Measurements from ENCODE around the gene SF3B3.
"Not testable (repeated sequence)": the region's sequence is repeated elsewhere in the genome, so short reads cannot be mapped to it uniquely, and the experiment has no call there.

Gene SF3B3

DNA sequence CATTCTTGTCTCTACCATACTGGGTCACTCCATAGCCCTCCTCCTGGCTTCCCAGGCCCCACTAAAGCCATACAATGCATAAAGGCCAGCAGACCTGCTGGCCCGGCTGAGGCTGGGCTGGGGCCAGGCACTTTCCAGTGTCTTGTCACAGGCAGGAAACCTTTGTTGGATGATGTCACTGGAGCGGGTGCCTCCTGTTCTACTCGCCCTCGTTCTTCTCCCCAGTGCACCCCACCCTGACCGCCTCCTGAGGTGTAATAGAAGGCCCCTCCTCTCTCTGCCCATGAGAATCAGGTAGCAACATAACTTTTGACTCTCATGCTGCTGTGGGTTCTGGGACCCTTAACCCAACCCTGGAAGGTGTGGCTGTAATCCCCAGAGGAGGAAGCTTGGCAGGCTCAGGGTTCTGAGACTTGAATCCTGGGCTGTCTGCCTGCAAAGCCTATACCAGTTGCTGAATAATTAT, 68.5 kb downstream of the SF3B3 start:
- DNase-seq: no peak

- DNase-seq: no peak
Observed at GRCh38 chr16:70593544-70593943, 69.9 kb downstream of the SF3B3 start.

- no peak for DNase-seq
Observed at GRCh38 chr16:70594569-70594968, 71.0 kb downstream of the SF3B3 start.

DNA sequence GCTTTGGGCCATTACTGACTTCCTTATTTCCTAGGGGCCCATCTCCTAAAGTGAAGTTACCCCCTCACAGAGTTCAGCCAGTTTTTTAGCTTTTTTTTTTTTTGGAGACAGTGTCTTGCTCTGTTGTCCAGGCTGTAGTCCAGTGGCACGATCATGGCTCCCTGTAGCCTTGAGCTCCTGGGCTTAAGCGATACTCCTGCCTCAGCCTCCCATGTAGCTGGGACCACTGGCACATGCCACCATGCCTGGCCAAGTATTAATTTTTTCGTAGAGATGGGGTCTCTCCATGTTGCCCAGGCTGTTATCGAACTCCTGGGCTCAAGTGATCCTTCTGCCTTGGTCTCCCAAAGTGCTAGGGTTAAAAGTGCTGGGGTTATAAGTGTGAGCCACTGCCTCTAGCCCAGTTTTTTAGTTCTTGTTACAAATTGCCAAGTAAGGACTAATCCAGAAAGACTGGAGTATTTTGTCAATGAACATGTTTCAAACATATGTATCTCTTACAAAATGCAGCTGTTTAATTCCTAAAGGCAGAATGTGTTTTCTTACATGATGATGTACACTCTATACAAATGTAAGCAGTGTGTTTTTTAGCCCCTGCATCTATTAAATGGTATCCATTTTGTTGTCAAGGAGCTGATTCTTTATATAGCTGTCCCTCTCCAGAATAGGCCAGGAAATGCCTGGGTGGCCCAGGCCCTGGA, 73.7 kb downstream of the SF3B3 start:
- DNase-seq: no peak

DNA sequence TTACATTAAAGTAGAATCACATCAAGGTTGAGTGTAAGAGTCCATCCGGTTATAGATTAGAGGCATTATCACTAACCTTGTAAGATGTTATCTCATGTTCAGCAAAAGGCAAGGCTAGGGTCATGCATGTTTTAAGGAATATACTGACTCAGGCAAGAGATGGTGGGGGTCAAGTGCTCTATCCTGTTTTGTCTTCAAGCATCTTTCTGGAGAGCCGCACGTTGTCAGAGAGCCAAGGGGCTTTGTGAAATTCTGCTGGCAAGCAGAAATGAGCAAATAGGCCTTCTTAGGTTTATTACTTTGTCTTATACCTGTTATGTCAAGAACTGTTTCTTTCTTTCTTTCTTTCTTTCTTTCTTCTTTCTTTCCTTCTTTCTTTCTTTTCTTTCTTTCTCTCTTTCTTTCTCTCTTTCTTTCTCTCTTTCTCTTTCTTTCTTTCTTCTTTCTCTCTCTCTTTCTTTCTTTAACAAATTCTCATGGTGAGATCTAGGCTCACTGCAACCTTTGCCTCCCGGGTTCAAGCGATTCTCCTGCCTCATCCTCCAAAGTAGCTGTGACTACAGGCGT, 75.4 kb downstream of the SF3B3 start:
- DNase-seq: no peak

- DNase-seq: no peak
Observed at GRCh38 chr16:70600730-70601129, 77.1 kb downstream of the SF3B3 start.

DNA sequence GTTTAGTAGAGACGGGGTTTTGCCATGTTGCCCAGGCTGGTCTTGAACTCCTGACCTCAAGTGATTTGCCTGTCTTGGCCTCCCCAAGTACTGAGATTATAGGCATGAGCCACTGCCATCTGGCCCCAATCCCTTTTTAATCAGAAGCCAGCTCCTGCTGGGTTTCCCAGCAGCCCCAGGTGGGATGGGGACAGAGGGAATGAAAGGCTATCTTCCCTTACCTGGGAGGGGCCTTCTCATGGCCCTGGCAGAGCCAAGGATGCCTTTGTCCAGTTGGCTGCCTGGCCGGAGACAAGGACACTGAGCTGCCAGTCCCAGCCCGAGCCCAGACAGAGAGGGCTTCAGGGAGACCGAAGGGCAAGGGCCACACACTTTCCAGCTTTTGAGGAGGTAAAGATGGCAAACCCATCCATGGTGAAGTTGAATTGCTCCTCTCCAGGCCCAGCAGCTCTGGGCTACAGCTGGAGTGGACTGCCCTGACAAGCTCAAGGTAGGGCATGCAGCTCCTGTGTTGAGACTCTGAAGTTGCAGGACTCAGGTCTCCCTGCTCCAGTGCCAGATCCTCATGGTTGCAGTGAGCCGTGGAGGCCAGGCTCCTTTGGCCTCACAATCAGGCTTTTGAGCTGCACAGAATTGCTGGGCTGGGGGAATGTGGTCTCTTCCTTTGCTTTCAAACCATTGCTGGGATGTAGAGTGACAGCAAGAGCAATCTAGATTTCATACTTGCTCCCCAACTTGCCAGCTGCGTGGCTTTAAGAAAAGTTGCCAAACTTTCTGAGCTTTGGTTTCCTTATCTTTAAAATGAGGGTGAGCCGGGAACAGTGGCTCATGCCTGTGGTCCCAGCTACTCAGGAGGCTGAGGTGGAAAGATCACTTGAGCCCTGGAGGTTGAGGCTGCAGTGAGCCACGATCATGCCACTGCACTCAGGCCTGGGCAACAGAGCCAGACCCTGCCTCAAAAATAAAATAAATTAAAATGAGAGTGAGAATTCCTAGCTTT, 78.3 kb downstream of the SF3B3 start:
- no peak for DNase-seq

DNA sequence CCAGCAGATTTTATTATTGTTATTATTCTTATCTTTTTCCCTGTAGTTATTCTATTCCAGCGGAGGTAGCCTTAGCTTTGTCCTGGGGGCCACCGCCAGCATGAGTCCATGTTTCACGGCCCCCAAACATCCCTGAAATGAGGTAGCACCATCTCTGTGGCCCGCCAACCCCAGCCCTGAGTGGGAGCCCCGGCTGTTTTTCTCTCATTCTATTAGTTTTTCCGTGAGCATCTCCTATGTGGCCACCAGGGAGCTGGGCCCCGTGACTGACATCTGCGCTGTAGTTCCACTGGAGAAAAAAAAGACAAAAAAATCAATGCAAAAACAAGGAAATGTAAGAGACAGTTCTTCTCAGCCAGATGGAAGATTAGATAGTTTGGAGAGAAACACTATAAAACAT, 79.2 kb downstream of the SF3B3 start:
- no peak for DNase-seq

GRCh38 chr16:70604407-70605282, 81.0 kb downstream of the SF3B3 start:
- no peak for DNase-seq

DNA sequence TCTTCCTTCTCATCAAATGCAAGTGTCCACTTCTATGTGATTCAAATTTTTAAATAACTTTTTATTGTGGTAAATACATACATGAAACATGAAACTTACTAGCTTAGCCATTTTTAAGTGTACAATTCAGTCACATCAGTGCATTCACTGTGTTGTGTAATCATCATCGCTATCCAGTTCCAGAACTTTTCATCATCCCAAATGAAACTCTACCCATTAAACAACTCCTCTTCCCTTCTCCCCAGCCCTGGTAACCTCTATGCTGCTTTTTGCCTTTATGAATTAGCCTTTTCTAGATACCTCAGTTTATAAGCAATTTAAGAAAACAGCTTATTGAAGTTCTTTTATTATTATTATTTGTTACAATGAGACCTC, 81.7 kb downstream of the SF3B3 start:
- no peak for DNase-seq

GRCh38 chr16:70608521-70608920, 84.9 kb downstream of the SF3B3 start:
- no peak for DNase-seq

DNA sequence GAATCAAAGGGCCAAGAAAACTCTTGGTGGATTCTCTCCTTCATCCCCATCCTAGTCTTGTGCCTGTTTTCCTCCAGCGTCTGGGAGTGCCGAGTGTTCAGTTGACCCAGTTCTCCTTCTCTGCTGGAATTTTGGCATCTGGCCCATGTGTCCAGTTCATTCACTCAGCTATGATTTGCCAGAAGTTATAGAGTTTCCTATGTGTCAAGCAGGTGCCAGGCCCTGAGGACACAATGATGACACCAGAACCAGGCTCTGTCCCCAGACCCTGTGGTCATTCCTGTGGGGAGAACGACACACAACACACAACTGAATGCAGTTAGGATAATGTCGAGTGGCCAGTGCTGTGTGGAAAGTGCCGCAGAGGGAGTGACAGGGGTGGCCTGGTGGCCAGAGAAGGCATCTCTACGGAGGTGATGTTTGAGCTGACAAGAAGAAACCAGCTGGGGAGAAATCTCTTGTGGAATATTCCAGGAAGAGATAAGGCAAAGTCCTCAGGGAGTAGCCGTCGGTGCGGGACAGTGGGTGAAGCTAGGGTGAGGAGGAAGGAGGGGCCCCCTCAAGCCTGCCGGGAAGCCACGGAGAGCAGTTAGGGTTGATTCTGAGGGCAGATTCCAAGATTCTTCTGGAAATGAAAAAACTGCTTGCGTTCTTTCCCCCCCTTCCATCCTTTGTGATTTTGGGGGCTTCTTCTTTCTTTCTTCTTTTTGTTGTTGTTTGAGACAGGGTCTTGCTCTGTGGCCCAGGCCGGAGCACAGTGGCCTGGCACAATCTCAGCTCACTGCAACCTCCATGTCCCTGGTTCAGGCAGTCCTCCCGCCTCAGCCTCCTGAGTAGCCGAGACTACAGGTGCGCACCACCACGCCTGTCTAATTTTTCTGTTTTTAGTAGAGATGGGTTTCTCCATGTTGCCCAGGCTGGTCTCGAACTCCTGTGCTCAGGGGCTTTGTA, 86.9 kb downstream of the SF3B3 start:
- DNase-seq: no peak

GRCh38 chr16:70611224-70611598, 87.6 kb downstream of the SF3B3 start:
- no peak for DNase-seq

DNA sequence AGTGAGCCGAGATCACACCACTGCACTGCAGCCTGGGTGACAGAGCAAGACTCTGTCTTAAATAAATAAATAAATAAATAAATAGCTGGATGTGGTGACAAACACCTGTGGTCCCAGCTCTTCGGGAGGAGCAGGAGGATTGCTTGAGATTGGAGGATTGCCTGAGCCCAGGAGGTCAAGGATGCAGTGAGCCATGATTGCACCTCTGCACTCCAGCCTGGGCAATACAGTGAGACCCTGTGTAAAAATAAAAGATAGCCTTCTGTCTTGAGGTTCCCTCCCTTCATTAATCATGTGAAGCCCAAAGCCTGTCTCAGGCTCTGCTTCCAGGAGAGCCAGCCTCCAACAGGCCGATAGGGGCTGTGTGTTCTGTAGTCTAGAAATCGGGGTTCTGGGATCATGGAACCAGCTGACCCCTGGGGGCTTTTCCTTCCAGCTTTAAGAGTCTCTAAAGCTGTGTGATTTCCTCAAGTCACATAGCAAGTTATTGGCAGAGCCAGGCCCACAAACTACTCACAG, 88.2 kb downstream of the SF3B3 start:
- DNase-seq: no peak

GRCh38 chr16:70612931-70613330, 89.3 kb downstream of the SF3B3 start:
- no peak for DNase-seq

DNA sequence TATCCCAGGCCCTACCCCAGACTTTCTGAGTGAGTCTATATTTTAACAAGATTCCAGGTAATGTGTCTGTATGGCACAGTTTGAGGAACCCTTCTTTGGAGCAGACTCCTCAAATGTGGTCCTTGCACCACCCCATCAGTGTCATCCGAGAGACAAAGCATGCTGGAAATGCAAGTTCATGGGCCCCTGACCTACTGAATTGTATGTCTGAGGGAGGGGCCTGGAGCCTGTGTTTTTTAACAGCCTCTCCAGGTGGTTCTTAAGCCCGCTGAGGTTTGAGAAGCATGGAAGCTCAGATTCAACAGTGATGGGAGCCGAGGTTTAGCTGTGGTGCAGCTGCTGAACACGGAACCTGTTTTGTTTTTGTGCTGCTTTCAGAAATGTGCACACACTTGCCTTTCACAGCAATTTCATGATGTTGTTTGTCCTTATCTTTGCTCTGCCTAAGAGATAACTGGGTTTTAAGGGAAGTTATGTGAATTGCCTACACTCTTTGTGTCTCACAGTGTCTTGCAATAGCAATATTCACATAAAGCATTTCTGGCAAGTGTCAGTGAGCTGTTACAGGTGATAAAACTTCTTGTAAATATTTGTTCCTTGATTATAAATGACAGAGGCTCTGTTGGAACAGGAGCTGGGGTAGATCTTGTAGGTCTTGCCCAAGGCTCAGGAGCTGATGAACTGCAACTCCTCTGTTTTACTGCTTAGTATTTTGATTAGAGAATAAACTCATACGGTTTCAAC, 90.8 kb downstream of the SF3B3 start:
- no peak for DNase-seq

DNA sequence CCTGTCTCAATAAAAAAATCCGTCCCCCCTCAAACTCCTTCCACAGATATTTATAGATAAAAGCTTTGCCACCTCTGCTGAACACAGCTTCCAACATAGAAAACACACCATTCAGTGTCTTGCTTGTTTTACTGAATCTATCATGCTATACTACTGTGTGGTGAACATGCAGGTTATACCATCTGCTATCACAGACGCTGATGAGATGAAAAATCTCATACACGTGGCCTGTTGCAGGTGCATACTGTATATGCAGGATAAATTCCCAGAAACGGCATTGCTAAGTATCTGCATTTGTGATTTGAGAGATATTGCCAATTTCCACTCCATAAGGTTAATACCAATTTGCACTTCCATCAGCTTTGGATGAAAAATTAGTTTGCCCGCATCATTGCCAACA, 92.3 kb downstream of the SF3B3 start:
- no peak for DNase-seq

DNA sequence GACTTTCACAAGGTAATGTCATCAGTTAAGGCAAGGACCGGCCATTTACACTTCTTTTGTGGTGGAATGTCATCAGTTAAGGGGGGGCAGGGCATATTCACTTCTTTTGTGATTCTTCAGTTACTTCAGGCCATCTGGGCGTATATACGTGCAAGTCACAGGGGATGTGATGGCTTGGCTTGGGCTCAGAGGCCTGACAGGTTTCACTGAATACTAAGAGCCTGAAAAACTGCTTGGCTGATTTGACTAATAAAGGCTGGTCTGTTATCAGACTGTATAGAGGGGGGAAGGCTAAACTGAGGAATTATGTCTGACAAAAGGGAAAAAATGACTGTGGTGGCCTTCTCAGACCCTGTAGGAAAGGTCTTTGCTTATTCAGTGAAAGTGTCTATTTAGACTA, 98.2 kb downstream of the SF3B3 start:
- DNase-seq: not testable (repeated sequence)
